ENCODE measurements around the gene E2F6. TPM values are rescaled to one million over a fixed set of nuclear protein-coding genes. Genes with fewer than 3 reads are reported as not detected.
A peak's percentile ranks its signal among the peaks of the same experiment; 100 is the strongest.

The E2F6 gene
- total RNA-seq, 4 donors from 2014 or later: 3.6 to 14.5 (median 9.9) TPM

GRCh38 chr2:11467749-11468148 lies 1.8 kb upstream of the E2F6 start:
- 67 to 77% methylated on average over 6 of the region's 6 CpGs for WGBS, 2 donors
- Histone ChIP-seq H3K36me3 (peaks cover 0 to 10% (median 0%) of the 10 kb centered on the region in 3 donors), H3K9me3 (no peaks in the 10 kb centered on the region), H3K4me1 (peaks cover 8 to 35% (median 20%) of the 10 kb centered on the region in 3 donors), H3K4me3 (no peak overlapping the region), H3K27ac (no peak overlapping the region), H3K27me3 (peaks cover 0 to 3% (median 0%) of the 10 kb centered on the region in 4 donors)
- TF ChIP-seq POLR2A (IDR thresholded peaks at IDR 0.05) (no peak), CTCF (IDR thresholded peaks at IDR 0.05) (no peak)
- intact Hi-C loops (cut with DNase I): no loop called here
- no peak for DNase-seq

GRCh38 chr2:11467129-11467649 lies 1.2 kb upstream of the E2F6 start:
- 78 to 80% methylated on average over 5 of the region's 5 CpGs for WGBS, 2 donors
- TF ChIP-seq CTCF (IDR thresholded peaks at IDR 0.05) (no peak), POLR2A (IDR thresholded peaks at IDR 0.05) (no peak)
- peaks cover 8 to 41% (median 20%) of the 10 kb centered on the region in 3 donors for H3K4me1 ChIP-seq
- no peak for DNase-seq
- intact Hi-C loops (cut with DNase I): no loop called here
- peaks cover 0 to 10% (median 0%) of the 10 kb centered on the region in 3 donors for H3K36me3 ChIP-seq
- no peak overlapping the region for H3K4me3 ChIP-seq
- no peaks in the 10 kb centered on the region for H3K27me3 ChIP-seq
- no peaks in the 10 kb centered on the region for H3K9me3 ChIP-seq
- no peak overlapping the region for H3K27ac ChIP-seq

- WGBS, 2 donors: 24 to 25% methylated on average over 25 to 26 of the region's 26 CpGs
- Histone ChIP-seq H3K9me3 (no peaks in the 10 kb centered on the region), H3K4me1 (peaks cover 8 to 48% (median 20%) of the 10 kb centered on the region in 3 donors), H3K27me3 (no peaks in the 10 kb centered on the region), H3K27ac (peak overlapping the region; percentile 81 to 98 (median 94)), H3K4me3 (peak overlapping the region; percentile 49 to 93 (median 76)), H3K36me3 (peaks cover 0 to 10% (median 0%) of the 10 kb centered on the region in 3 donors)
- TF ChIP-seq CTCF (IDR thresholded peaks at IDR 0.05) (no peak), POLR2A (IDR thresholded peaks at IDR 0.05) (no peak)
- DNase-seq: no peak
- intact Hi-C loops (cut with DNase I): no loop called here
Measured at GRCh38 chr2:11466307-11467128, 557 bp upstream of the E2F6 start.

- no peak for DNase-seq
- intact Hi-C loops (cut with DNase I): no loop called here
- Histone ChIP-seq H3K36me3 (peaks cover 0 to 10% (median 0%) of the 10 kb centered on the region in 3 donors), H3K27ac (peak overlapping the region; percentile 81 to 98 (median 94)), H3K4me1 (peaks cover 8 to 59% (median 20%) of the 10 kb centered on the region in 3 donors), H3K27me3 (no peaks in the 10 kb centered on the region), H3K9me3 (no peaks in the 10 kb centered on the region), H3K4me3 (peak overlapping the region; percentile 49 to 93 (median 76))
- TF ChIP-seq CTCF (IDR thresholded peaks at IDR 0.05): no peak
- 30 to 43% methylated on average over 6 of the region's 6 CpGs for WGBS, 2 donors
Measured at GRCh38 chr2:11465110-11465484, 864 bp downstream of the E2F6 start.

GRCh38 chr2:11459816-11460215 lies 6.1 kb downstream of the E2F6 start:
- no peak for DNase-seq
- Histone ChIP-seq H3K36me3 (peaks cover 0 to 26% (median 0%) of the 10 kb centered on the region in 3 donors), H3K4me3 (no peak overlapping the region), H3K9me3 (no peaks in the 10 kb centered on the region), H3K4me1 (peaks cover 8 to 57% (median 19%) of the 10 kb centered on the region in 3 donors), H3K27me3 (no peaks in the 10 kb centered on the region), H3K27ac (no peak overlapping the region)
- TF ChIP-seq POLR2A (IDR thresholded peaks at IDR 0.05) (no peak), CTCF (IDR thresholded peaks at IDR 0.05) (no peak)
- intact Hi-C loops (cut with DNase I): loop anchor here (5.0 kb wide), 1 partner anchor 328 kb away; a partner anchor contains a TSS
- WGBS, 2 donors: 83 to 88% methylated on average over 4 of the region's 4 CpGs
